ENCODE measurements around the gene BCL3.

The BCL3 gene

GRCh38 chr19:44705502-44706010 lies 43.0 kb upstream of the BCL3 start:
- no peak for DNase-seq (ENCODE audit: low spot score)
- TF ChIP-seq CTCF (IDR thresholded peaks at IDR 0.05; ENCODE audit: extremely low read depth, missing control alignments): no peak

DNA sequence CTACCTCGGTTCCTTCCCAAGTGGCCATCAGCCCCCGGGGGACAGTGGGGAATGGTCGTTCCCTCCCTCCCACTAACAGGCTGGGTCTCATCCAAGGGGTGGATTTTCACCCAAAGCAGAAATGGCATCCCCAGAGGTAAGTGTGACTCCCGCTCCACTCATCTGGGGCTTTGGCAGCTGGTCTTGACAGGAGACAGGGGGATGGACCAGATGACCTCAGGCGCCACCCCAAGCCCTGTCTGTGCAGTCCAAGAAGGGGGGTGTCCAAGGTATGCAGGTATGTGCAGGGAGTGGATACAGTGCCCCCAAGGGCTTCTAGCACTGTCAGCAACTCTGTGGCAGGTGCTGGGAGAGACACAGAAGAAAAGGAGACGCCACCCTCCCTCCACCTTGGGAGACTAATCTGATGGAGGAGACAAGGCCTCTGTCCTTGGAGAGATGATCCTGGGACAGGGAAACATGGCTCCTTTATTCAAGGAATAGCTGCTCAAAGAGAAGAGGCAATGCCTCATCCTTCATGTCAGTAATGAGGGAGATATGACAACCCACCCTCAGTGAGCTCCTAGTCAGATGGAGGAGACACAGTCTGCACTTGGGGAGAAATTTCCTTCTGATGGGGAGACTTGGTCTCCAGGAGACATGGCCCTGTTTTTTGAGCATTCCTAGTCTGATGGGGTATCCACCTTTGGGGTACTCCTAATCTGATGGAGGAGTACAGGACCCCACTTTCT lies 41.8 kb upstream of the BCL3 start:
- no peak for DNase-seq (ENCODE audit: low spot score)
- no peak for TF ChIP-seq CTCF (IDR thresholded peaks at IDR 0.05; ENCODE audit: extremely low read depth, missing control alignments)

GRCh38 chr19:44707794-44708193 lies 40.7 kb upstream of the BCL3 start:
- no peak for DNase-seq (ENCODE audit: low spot score)
- no peak for TF ChIP-seq CTCF (IDR thresholded peaks at IDR 0.05; ENCODE audit: extremely low read depth, missing control alignments)

DNA sequence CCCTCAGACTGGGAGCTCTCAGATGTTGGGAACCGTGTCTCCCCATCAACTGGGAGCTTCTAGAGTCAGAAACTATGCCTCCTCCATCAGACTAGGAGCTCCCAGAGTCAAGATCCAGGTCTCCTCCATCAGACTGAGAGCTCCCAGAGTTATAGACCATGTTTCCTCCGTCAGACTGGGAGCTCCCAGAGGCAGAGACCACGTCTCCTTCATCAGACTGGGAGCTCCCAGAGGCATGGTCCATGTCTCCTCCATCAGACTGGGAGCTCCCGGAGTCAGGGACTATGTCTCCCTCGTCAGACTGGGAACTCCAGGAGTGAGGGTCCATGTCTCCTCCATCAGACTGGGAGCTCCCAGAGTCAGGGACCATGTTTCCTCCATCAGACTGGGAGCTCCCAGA lies 39.6 kb upstream of the BCL3 start:
- no peak for TF ChIP-seq CTCF (IDR thresholded peaks at IDR 0.05; ENCODE audit: extremely low read depth, missing control alignments)
- no peak for DNase-seq (ENCODE audit: low spot score)

- DNase-seq (ENCODE audit: low spot score): peak; percentile 7
Observed at GRCh38 chr19:44709434-44710266, 38.9 kb upstream of the BCL3 start.

GRCh38 chr19:44710483-44710882 lies 38.0 kb upstream of the BCL3 start:
- peak; percentile 6 for DNase-seq (ENCODE audit: low spot score)

GRCh38 chr19:44712864-44713515 lies 35.5 kb upstream of the BCL3 start:
- TF ChIP-seq CTCF (IDR thresholded peaks at IDR 0.05; ENCODE audit: extremely low read depth, missing control alignments): no peak
- DNase-seq (ENCODE audit: low spot score): no peak

More at GRCh38 chr19:44710483-44710882, 38.0 kb upstream of the BCL3 start:
- no peak for TF ChIP-seq CTCF (IDR thresholded peaks at IDR 0.05; ENCODE audit: extremely low read depth, missing control alignments)
